Measurements from ENCODE around the gene CYP21A2.
"Not testable (repeated sequence)": the region's sequence is repeated elsewhere in the genome, so short reads cannot be mapped to it uniquely, and the experiment has no call there.

Gene CYP21A2

DNA sequence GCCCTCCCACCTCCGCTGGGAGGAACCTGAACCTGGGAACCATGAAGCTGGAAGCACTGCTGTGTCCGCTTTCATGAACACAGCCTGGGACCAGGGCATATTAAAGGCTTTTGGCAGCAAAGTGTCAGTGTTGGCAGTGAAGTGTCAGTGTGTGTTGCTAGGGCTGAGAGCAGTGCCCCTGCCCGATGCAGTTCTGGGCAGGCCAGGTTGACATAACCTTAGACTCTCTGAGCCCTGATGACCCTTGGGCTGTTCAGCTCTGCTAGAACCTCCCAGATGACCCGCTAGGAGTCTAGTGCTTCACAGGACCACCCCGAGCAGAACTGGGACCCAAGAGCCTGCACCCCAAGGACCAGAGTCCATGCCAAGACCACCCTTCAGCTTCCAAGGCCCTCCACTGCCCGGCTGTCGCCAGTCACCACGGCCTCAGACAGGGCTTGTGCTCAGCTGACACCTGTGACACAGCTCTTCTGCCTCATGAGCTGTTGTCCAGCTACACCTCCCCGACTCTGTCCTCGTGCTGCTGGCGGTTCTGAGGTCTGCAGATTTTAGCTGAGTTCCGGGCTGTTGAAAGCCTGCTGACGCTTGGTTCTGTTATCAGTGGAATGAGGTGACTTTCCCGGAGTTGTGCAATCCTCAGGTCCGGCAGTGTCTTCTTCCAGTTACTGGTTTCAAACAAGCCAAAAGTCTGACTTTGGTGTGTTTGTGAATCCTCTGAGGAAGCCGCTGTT lies 2.8 kb upstream of the CYP21A2 start:
- DNase-seq (ENCODE audit: low read depth) = not testable (repeated sequence)

GRCh38 chr6:32037136-32037535 lies 1.1 kb upstream of the CYP21A2 start:
- not testable (repeated sequence) for DNase-seq (ENCODE audit: low read depth)

GRCh38 chr6:32038878-32039277 lies 663 bp downstream of the CYP21A2 start:
- DNase-seq (ENCODE audit: low read depth) = not testable (repeated sequence)

DNA sequence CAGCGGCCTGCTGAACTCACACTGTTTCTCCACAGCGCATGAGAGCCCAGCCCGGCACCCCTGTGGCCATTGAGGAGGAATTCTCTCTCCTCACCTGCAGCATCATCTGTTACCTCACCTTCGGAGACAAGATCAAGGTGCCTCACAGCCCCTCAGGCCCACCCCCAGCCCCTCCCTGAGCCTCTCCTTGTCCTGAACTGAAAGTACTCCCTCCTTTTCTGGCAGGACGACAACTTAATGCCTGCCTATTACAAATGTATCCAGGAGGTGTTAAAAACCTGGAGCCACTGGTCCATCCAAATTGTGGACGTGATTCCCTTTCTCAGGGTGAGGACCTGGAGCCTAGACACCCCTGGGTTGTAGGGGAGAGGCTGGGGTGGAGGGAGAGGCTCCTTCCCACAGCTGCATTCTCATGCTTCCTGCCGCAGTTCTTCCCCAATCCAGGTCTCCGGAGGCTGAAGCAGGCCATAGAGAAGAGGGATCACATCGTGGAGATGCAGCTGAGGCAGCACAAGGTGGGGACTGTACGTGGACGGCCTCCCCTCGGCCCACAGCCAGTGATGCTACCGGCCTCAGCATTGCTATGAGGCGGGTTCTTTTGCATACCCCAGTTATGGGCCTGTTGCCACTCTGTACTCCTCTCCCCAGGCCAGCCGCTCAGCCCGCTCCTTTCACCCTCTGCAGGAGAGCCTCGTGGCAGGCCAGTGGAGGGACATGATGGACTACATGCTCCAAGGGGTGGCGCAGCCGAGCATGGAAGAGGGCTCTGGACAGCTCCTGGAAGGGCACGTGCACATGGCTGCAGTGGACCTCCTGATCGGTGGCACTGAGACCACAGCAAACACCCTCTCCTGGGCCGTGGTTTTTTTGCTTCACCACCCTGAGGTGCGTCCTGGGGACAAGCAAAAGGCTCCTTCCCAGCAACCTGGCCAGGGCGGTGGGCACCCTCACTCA lies 1.4 kb downstream of the CYP21A2 start:
- DNase-seq (ENCODE audit: low read depth) = not testable (repeated sequence)

DNA sequence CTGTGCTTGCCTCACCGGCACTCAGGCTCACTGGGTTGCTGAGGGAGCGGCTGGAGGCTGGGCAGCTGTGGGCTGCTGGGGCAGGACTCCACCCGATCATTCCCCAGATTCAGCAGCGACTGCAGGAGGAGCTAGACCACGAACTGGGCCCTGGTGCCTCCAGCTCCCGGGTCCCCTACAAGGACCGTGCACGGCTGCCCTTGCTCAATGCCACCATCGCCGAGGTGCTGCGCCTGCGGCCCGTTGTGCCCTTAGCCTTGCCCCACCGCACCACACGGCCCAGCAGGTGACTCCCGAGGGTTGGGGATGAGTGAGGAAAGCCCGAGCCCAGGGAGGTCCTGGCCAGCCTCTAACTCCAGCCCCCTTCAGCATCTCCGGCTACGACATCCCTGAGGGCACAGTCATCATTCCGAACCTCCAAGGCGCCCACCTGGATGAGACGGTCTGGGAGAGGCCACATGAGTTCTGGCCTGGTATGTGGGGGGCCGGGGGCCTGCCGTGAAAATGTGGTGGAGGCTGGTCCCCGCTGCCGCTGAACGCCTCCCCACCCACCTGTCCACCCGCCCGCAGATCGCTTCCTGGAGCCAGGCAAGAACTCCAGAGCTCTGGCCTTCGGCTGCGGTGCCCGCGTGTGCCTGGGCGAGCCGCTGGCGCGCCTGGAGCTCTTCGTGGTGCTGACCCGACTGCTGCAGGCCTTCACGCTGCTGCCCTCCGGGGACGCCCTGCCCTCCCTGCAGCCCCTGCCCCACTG lies 2.3 kb downstream of the CYP21A2 start:
- DNase-seq (ENCODE audit: low read depth) = not testable (repeated sequence)

DNA sequence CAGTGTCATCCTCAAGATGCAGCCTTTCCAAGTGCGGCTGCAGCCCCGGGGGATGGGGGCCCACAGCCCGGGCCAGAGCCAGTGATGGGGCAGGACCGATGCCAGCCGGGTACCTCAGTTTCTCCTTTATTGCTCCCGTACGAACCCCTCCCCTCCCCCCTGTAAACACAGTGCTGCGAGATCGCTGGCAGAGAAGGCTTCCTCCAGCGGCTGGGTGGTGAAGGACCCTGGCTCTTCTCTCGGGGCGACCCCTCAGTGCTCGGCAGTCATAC lies 2.8 kb downstream of the CYP21A2 start:
- DNase-seq (ENCODE audit: low read depth) = not testable (repeated sequence)

DNA sequence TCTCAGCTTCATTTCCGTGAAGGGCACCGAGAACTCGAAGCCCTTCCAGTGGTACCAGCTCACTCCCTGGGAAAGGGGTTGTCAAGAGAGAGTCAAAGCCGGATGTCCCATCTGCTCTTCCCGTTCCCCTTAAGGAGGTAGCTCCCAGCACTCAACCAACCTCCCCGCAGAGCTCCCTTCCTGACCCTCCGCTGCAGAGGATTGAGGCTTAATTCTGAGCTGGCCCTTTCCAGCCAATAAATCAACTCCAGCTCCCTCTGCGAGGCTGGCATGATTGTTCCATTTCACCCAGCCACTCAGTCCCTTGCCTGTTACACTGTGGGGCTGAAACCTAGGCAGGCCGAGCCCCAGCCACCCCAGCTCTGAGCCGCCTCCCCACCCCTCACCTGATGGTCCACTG lies 3.2 kb downstream of the CYP21A2 start:
- DNase-seq (ENCODE audit: low read depth) = not testable (repeated sequence)

GRCh38 chr6:32042276-32042675 lies 4.1 kb downstream of the CYP21A2 start:
- not testable (repeated sequence) for DNase-seq (ENCODE audit: low read depth)

DNA sequence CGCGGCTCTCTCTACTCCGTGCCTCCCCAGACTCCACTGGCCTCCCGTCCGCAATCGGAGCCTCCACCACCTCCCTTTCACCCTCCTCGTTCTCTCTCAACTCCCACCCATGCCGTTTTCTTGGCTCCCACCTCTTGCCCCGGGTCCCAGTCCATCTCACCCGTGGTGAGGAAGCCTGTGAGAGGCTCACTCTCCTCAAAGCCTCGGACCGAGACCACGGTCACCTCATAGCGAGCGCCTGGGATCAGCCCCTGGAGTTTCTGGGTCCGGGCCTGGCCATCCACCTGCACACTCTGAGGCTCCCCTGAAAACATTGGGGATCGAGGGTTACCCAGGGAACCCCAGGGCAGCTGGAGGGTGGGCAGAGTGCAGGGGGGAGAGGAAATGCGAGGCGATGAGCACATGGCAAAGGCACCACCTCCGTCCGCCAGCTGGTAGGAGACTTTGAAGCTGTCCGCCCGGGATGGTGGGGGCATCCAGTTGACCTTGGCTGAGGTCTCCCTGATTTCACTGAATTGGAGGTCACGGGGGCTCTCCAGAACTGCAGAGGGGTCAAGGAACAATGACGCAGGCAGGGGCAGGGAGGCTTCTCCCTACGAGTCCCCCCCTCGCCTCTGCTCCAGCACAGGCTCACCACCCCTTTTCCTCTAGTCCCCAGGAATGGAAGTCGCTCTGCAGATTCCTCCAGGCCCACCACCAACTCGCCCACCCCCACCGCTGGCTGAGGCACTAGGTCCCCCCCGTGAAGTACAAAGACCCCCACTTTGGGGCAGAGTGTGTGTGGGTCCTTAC lies 5.6 kb downstream of the CYP21A2 start:
- not testable (repeated sequence) for DNase-seq (ENCODE audit: low read depth)

- DNase-seq (ENCODE audit: low read depth) = not testable (repeated sequence)
Observed at GRCh38 chr6:32044916-32045315, 6.7 kb downstream of the CYP21A2 start.

DNA sequence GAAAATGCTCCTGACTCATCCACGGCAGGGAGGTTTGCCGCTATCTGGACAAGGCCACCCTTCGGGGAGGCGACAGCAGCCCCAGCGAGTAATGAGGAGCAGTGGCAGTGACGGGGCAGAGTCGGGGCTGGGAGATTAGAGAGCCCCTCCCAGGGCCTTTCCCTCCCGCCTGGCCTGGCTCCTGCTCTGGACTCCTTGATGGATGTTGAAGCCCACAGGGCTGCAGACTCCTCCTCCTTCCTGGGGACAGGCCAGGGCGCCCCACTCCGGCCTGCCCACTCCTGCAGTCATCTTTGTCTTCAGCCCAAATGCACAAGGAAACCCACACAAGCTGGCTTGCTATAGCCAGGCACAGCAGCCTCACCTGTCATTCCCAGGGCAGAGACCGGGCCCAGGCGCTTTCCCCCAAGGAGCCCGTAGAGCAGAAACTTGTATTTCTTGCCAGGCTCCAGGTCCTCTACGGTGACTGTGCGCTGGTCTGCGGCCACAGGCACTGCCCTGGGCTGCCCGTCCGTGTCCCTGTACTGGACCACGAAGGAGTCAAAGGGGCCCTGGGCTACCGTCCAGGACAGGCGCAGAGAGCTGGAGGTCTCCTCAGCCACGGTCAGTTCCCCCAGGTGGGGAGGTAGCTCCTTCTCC lies 7.7 kb downstream of the CYP21A2 start:
- DNase-seq (ENCODE audit: low read depth) = no peak

DNA sequence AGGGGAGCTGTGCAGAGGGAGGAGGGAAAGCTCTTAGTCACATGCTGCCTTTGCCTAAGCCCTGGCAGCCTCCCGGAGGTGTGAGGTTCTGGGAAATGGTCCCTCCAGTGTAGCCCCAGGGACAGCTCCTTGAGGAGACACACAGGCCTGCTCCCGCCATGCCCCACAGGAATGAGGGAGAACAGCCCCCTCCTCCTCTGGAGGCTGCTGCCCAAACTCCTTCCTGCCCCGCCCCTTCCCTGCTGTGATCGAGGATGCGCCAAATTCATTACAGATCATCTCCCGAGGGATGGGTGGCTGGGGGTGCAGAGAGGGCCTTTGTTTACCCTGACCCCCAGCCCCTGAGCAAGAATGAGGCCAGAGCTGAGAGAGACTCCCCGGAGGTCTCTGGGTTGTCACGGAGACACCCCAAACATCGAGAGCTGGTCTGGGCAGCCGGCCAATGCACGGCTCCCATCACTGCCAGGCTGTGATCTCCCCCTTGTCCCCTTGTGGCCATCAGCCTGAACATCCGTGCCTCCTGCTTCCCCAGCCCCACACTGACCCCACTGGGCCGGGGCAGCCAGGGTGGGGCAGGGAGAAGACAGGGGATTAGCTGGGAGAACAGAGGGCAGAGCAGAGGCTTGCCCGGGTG lies 8.4 kb downstream of the CYP21A2 start:
- DNase-seq (ENCODE audit: low read depth) = no peak

- no peak for DNase-seq (ENCODE audit: low read depth)
Observed at GRCh38 chr6:32047084-32047478, 8.9 kb downstream of the CYP21A2 start.

DNA sequence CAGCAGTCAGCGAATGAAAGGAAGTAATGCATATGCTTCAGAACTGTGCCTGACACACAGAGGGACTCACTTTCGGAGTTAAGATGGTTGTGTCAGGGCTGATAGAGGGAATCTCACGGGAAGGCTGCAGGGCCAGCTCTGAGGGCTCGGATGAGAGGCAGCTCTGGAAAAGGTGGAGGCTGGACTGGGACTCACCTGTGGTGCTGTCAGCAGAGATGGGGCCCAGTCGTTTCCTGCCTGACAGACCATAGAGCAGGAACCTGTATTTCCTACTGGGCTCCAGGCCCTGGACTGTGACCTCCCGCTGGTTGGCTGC lies 9.3 kb downstream of the CYP21A2 start:
- DNase-seq (ENCODE audit: low read depth) = no peak

DNA sequence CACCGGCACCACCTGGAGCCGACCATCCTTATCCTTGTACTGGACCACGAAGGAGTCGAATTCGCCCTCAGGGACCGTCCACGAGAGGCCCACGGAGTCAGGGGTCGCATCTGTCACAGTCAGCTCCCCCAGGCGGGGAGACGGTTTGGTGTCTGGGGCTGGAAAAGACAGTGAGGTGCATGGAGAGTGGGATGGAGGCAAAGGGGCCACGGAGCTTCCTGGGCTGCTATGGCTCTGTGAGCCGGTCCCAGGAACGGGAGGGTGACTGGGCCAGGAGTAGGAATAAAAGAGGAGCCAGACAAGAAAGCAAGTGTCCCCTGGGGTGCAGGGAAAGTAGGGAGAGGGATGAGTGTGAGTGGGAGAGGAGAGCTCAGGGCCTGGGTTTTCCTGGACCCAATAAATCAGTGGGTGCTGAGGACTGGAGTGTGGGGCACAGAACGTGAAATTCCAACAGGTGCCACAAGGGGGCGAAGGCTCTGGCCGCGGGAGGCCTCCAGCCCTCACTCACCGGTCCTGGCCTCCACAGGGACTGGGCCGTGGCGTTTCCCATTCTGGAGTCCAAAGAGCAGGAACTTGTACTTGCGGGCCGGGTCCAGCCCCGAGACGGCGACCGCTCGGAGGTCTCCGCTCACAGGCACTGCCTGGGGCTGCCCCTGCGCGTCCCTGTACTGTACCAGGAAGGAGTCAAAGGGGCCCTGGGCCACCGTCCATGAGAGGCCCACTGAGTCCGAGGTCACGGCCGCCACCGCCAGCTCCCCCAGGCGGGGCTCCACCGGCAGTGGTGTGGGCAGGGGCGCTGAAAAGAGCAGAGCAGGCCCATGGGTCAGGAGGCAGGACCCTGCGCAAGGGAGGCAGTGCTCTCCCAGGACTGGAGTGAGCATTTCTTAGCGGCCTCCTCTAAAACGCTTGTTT lies 9.9 kb downstream of the CYP21A2 start:
- DNase-seq (ENCODE audit: low read depth) = no peak

GRCh38 chr6:32049149-32049548 lies 10.9 kb downstream of the CYP21A2 start:
- not testable (repeated sequence) for DNase-seq (ENCODE audit: low read depth)

DNA sequence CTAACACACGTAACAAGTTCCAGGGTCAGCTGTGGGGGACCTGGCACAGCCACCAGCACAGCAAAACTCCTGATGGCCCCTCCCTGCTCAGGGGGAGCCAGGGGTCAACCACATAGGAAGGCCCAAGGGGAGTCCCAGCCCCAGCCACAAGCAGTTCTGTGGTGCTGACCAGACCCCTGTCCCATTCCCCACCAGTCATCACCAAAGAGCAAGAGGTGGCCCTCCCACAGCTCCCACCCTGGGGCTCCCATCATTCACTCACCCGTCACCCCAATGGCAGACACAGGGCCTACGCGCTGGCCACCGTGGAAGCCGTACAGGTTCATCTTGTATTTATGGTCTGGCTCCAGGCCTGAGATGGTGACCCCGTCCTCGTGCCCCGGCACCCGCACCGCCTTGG lies 11.5 kb downstream of the CYP21A2 start:
- DNase-seq (ENCODE audit: low read depth) = not testable (repeated sequence)

- DNase-seq (ENCODE audit: low read depth) = no peak
Observed at GRCh38 chr6:32050562-32050961, 12.3 kb downstream of the CYP21A2 start.

DNA sequence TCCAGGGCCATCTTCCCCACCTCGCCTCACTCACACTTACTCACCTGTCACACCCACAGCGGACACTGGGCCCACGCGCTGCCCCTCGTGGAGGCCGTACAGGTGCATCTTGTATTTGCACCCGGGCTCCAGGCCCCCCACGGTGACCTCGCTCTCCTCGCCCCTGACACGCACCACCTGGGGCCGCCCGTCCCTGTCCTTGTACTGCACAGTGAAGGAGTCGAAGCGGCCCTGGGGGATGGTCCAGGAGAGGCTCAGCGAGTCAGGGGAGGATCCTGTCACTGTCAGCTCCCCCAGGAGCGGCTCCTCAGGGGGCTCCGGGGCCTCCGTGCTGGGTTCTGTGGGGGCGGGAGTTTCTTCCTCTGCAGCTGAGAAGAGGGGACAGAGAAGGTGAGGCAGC lies 14.4 kb downstream of the CYP21A2 start:
- DNase-seq (ENCODE audit: low read depth) = not testable (repeated sequence)

GRCh38 chr6:32053314-32053713 lies 15.1 kb downstream of the CYP21A2 start:
- not testable (repeated sequence) for DNase-seq (ENCODE audit: low read depth)

All from non-pigmented ciliary epithelial cell (primary cell).